K562 (cell line): ENCODE data around the gene SLC5A12. TPM values are rescaled to one million over a fixed set of nuclear protein-coding genes. Genes with fewer than 3 reads are reported as not detected.

Experiments used
- ATAC-seq: fragments of 200-7000 bp; cut with Tn5 transposase; 3 replicates; pipeline ENCODE4 v1.9.1; 2020; ENCODE audit warnings: moderate library complexity
- BruUV-seq: library from RNA; stranded (reverse); fragments of 400-500 nt; replicated peaks from 2 replicates; lab custom pipeline; 2021; lab: Mats Ljungman, UMichigan
- CTCF ChIA-PET: fragments of 300-600 bp; formaldehyde crosslinking; extraction: SDS; loops from one replicate; lab custom pipeline; 2021; ENCODE audit warnings: low intra/inter-chr PET ratio; lab: Yijun Ruan, JAX
- POLR2A ChIA-PET: fragments of 300-600, 350-650 bp; sonication (Branson Sonifier 250); formaldehyde crosslinking; extraction: SDS; loops from one replicate; lab custom pipeline; 2021; ENCODE audit warnings: antibody characterized with exemption, inconsistent platforms; lab: Yijun Ruan, JAX
- DNase-seq, 4 experiments: peaks; one replicate each; pipeline versions ENCODE4 v3.0.0 to v3.0.0-alpha.2; 2011 to 2018; ENCODE audit warnings: low spot score in 3 of 4, mixed read lengths in 3 of 4; ENCODE audit errors: extremely low read depth in 1 of 4
- FAIRE-seq: peaks from 2 replicates; lab custom pipeline; 2011; peaks lifted over from hg19 to GRCh38; lab: Jason Lieb, UNC
- H2AFZ ChIP-seq: 2 replicates; pipeline ENCODE4 v1.6.0; 2011; ENCODE audit warnings: low read depth, low read length, control low read depth, inconsistent platforms
- H3K27ac ChIP-seq: fragments of 200-600 bp; 3 replicates; pipeline ENCODE4 v1.8.0; 2011; ENCODE audit warnings: low read depth, mild to moderate bottlenecking, control low read depth, inconsistent platforms, low read length, moderate library complexity, mixed read lengths; ENCODE audit errors: extremely low read depth
- H3K27me3 ChIP-seq, 2 experiments: fragments of 300-600 bp in 1 of 2; 2 replicates in 1 of 2; 3 replicates in 1 of 2; pipeline versions ENCODE4 v1.6.0 to v1.8.0; 2011; ENCODE audit warnings: inconsistent platforms in 2 of 2, low read length in 2 of 2, mild to moderate bottlenecking in 1 of 2, mixed read lengths in 1 of 2, moderate library complexity in 1 of 2; ENCODE audit not compliant: control insufficient read depth in 2 of 2, insufficient read depth in 2 of 2
- H3K36me3 ChIP-seq: fragments of 300-600 bp; 3 replicates; pipeline ENCODE4 v1.8.0; 2011; ENCODE audit warnings: mild to moderate bottlenecking, low read length, inconsistent platforms; ENCODE audit not compliant: control insufficient read depth, insufficient read depth
- H3K4me1 ChIP-seq, 2 experiments: fragments of 200-600 bp in 1 of 2; replicated peaks in 1 of 2; 2 replicates in 1 of 2; 3 replicates in 1 of 2; pipeline versions ENCODE4 v1.5.1 to v1.8.0; 2011; ENCODE audit warnings: inconsistent platforms in 2 of 2, low read length in 2 of 2, mild to moderate bottlenecking in 1 of 2, mixed read lengths in 1 of 2, moderate library complexity in 1 of 2; ENCODE audit not compliant: control insufficient read depth in 2 of 2, insufficient read depth in 2 of 2
- H3K4me2 ChIP-seq: 2 replicates; pipeline ENCODE4 v1.6.1; 2011; ENCODE audit warnings: low read length, control low read depth, inconsistent platforms, mixed read lengths; ENCODE audit not compliant: insufficient read depth
- H3K4me3 ChIP-seq: fragments of 200-600 bp; sonication (generic), shearing (Covaris generic); 2 replicates; pipeline ENCODE4 v1.5.1; 2016; ENCODE audit warnings: control low read depth, inconsistent platforms
- H3K79me2 ChIP-seq: fragments of 200-600 bp; 3 replicates; pipeline ENCODE4 v1.8.0; 2011; ENCODE audit warnings: low read length, inconsistent platforms; ENCODE audit not compliant: control insufficient read depth, insufficient read depth
- H3K9ac ChIP-seq, 2 experiments: 2 replicates each; pipeline versions ENCODE4 v1.6.0 to v1.6.1; 2011; ENCODE audit warnings: low read depth in 2 of 2, low read length in 2 of 2, control low read depth in 1 of 2, inconsistent platforms in 1 of 2, mild to moderate bottlenecking in 1 of 2, mixed read lengths in 1 of 2; ENCODE audit not compliant: insufficient read depth in 1 of 2
- H3K9me1 ChIP-seq: one replicate; pipeline ENCODE4 v1.6.0; 2011; ENCODE audit warnings: inconsistent platforms, mild to moderate bottlenecking, low read length, moderate library complexity; ENCODE audit not compliant: control insufficient read depth, insufficient read depth
- H3K9me3 ChIP-seq: replicated peaks from 2 replicates; pipeline ENCODE4 v1.5.1; 2011; ENCODE audit warnings: low read depth, low read length, inconsistent platforms; ENCODE audit not compliant: control insufficient read depth, insufficient read depth
- H4K20me1 ChIP-seq: replicated peaks from 2 replicates; pipeline ENCODE4 v1.6.1; 2011; ENCODE audit warnings: low read length, inconsistent platforms, mixed read lengths; ENCODE audit not compliant: control insufficient read depth, insufficient read depth
- ARHGAP35 ChIP-seq: fragments of 450-650 bp; IDR thresholded peaks from 2 replicates; pipeline ENCODE4 v1.6.1; 2018; ENCODE audit not compliant: partially characterized antibody
- ILK ChIP-seq: fragments of 450-650 bp; IDR thresholded peaks from 2 replicates; pipeline ENCODE4 v1.6.1; 2016; ENCODE audit warnings: missing genetic modification characterization, low read depth, mild to moderate bottlenecking, missing compliant biosample characterization, moderate library complexity, borderline replicate concordance
- NCOA4 ChIP-seq: fragments of 450-650 bp; IDR thresholded peaks from 2 replicates; pipeline ENCODE4 v1.6.1; 2018; ENCODE audit warnings: mild to moderate bottlenecking; ENCODE audit not compliant: partially characterized antibody
- NRF1 ChIP-seq, 2 experiments: fragments of 450-650 bp; IDR thresholded peaks in 1 of 2; conservative IDR thresholded peaks in 1 of 2; 2 replicates each; pipeline ENCODE4 v1.6.1; 2014; ENCODE audit warnings: mild to moderate bottlenecking in 2 of 2
- PURB ChIP-seq: sonication (generic); formaldehyde crosslinking; IDR thresholded peaks from 2 replicates; pipeline ENCODE4 v1.9.0; 2021; ENCODE audit warnings: low read depth, mild to moderate bottlenecking, missing genetic modification reagents
- SAP30 ChIP-seq: fragments of 200-600 bp; sonication (generic); IDR thresholded peaks from 2 replicates; pipeline ENCODE4 v1.6.1; 2012; ENCODE audit warnings: borderline replicate concordance, low read depth, mild to moderate bottlenecking, moderate library complexity, low read length, control low read depth, inconsistent platforms; ENCODE audit not compliant: insufficient read depth, poor library complexity, severe bottlenecking
- XRCC3 ChIP-seq: fragments of 450-650 bp; IDR thresholded peaks from 2 replicates; pipeline ENCODE4 v1.6.1; 2017; ENCODE audit warnings: mild to moderate bottlenecking, moderate library complexity
- ZNF57 ChIP-seq: fragments of 450-650 bp; formaldehyde crosslinking; IDR thresholded peaks from 2 replicates; pipeline ENCODE4 v1.4.0; 2020; ENCODE audit warnings: mild to moderate bottlenecking, moderate library complexity
- ZNF75A ChIP-seq: fragments of 450-650 bp; formaldehyde crosslinking; IDR thresholded peaks from 2 replicates; pipeline ENCODE4 v1.4.0; 2020; ENCODE audit warnings: mild to moderate bottlenecking
- WGBS: fragments of 100-300 bp; shearing (Covaris generic); methylation state at CpG from one replicate; pipeline ENCODE4 v1.1.6; 2016; ENCODE audit warnings: low coverage, mixed read lengths; ENCODE audit not compliant: insufficient coverage; ENCODE audit errors: missing lambda C conversion rate; 5-methylcytosine and 5-hydroxymethylcytosine counted together
- in situ Hi-C: fragments of 300-500 bp; cut with MboI; formaldehyde crosslinking; loops from 4 replicates; pipeline ENCODE4 v1.15.0; 2018; ENCODE audit warnings: inconsistent platforms, mixed read lengths
- intact Hi-C: fragments of 100-400 bp; cut with micrococcal nuclease; formaldehyde crosslinking; loops from 2 replicates; pipeline ENCODE4 v1.14.2; 2022
- polyA plus RNA-seq, 8 experiments: library from polyadenylated mRNA; depleted of rRNA in 4 of 8; stranded (reverse) in 5 of 8; unstranded in 3 of 8; fragments of >200 nt; fragmentation: Nextera tagmentation in 2 of 8; fragmentation: Illumina TruSeq in 1 of 8; extraction: Ambion mirVana in 2 of 8; extraction: Trizol in 1 of 8; gene quantifications; 2 replicates each; pipeline versions ENCODE4 v1.2.1 to v1.2.3, GENCODE V29; 2011 to 2014; ENCODE audit warnings: inconsistent platforms in 1 of 8, missing spikeins in 1 of 8
- total RNA-seq, 7 experiments: library from RNA; depleted of rRNA in 6 of 7; stranded (reverse); fragments of >200 nt in 6 of 7; fragmentation: Illumina TruSeq in 2 of 7; extraction: Trizol in 2 of 7; gene quantifications; 2 replicates each; pipeline versions ENCODE4 v1.2.1 to v1.2.3, GENCODE V29; 2011 to 2021; ENCODE audit warnings: low replicate concordance in 1 of 7
- TF ChIP-seq, protein P1 (sequence below): fragments of 250-450 bp; sonication (Bioruptor Pico); IDR thresholded peaks from 2 replicates; pipeline ENCODE4 v1.5.1; 2021; ENCODE audit warnings: mild to moderate bottlenecking

The SLC5A12 gene
- total and polyA plus RNA-seq, 9 of the 15 experiments (the other 6 are each of a cell fraction or from before 2014, with no cell fraction given): 0.03 to 0.16 (median 0.06) TPM; not detected in 5

GRCh38 chr11:26719289-26719973, 2.4 kb downstream of the SLC5A12 start:
- Histone ChIP-seq H4K20me1 (no peaks in the 10 kb centered on the region), H3K9me3 (no peaks in the 10 kb centered on the region), H3K4me1 (no peaks in the 10 kb centered on the region), H3K36me3 (no peaks in the 10 kb centered on the region), H3K9ac (no peak overlapping the region), H3K27ac (no peak overlapping the region), H2AFZ (no peak overlapping the region), H3K27me3 (no peaks in the 10 kb centered on the region), H3K4me2 (no peak overlapping the region), H3K4me3 (no peak overlapping the region), H3K9me1 (no peaks in the 10 kb centered on the region), H3K79me2 (no peaks in the 10 kb centered on the region)
- WGBS: 6% methylated on average over 2 of the region's 2 CpGs
- ChIA-PET POLR2A (no interaction called here), CTCF (no interaction called here)
- in situ Hi-C loops: no loop called here
- DNase-seq (no peak), FAIRE-seq (no peak), ATAC-seq (no peak)
- BruUV-seq: no TSS peak
- TF ChIP-seq PURB (CRISPR knock-in tag) (no peak), NRF1 (conservative IDR thresholded peaks at IDR 0.05 in 1 of 2, IDR thresholded peaks at IDR 0.05 in 1 of 2) (no peak), XRCC3 (no peak), ILK (tag) (no peak), ARHGAP35 (no peak), SAP30 (no peak), ZNF75A (CRISPR knock-in tag) (no peak), NCOA4 (no peak), ZNF57 (CRISPR knock-in tag) (no peak)
- TF ChIP-seq, protein P1, sequence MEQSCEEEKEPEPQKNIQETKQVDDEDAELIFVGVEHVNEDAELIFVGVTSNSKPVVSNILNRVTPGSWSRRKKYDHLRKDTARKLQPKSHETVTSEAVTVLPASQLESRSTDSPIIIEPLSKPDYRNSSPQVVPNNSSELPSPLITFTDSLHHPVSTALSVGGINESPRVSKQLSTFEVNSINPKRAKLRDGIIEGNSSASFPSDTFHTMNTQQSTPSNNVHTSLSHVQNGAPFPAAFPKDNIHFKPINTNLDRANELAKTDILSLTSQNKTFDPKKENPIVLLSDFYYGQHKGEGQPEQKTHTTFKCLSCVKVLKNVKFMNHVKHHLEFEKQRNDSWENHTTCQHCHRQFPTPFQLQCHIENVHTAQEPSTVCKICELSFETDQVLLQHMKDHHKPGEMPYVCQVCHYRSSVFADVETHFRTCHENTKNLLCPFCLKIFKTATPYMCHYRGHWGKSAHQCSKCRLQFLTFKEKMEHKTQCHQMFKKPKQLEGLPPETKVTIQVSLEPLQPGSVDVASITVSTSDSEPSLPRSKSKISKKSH (CRISPR knock-in tag): no peak
- intact Hi-C loops: no loop called here
